HCT116 (cell line): ENCODE data around the gene DLD. TPM values are rescaled to one million over a fixed set of nuclear protein-coding genes. Genes with fewer than 3 reads are reported as not detected.

Experiments
- ATAC-seq: fragments of 200-7000 bp; cut with Tn5 transposase; 2 replicates; pipeline ENCODE4 v1.9.1; 2020; ENCODE audit warnings: mild to moderate bottlenecking, moderate library complexity
- BruUV-seq: library from RNA; stranded (reverse); fragments of 400-500 nt; replicated peaks from 2 replicates; lab custom pipeline; 2021; lab: Mats Ljungman, UMichigan
- CTCF ChIA-PET: fragments of 300-600 bp; sonication (Branson Sonifier 250); formaldehyde crosslinking; loops from one replicate; lab custom pipeline; 2021; ENCODE audit warnings: antibody characterized with exemption; lab: Charles Lee
- POLR2A ChIA-PET: fragments of 300-600, 350-600 bp; sonication (Branson Sonifier 250); formaldehyde crosslinking; loops from one replicate; lab custom pipeline; 2021; ENCODE audit warnings: antibody characterized with exemption; lab: Charles Lee
- RAD21 ChIA-PET, 2 experiments: fragments of 300-600 bp; sonication (Branson Sonifier 250); formaldehyde crosslinking; loops; one replicate each; lab custom pipeline; 2023; ENCODE audit warnings: low total read pairs in 2 of 2; ENCODE audit not compliant: uncharacterized antibody in 2 of 2, unreplicated experiment in 2 of 2, low non-redundant PET in 1 of 2; lab: Charles Lee
- DNase-seq: peaks from one replicate; pipeline ENCODE4 v3.0.0-alpha.2; 2010; ENCODE audit warnings: low read depth, low spot score
- H2AFZ ChIP-seq: fragments of 200-600 bp; shearing (Covaris generic), sonication (generic); 2 replicates; pipeline ENCODE4 v1.6.1; 2017; ENCODE audit warnings: low read depth, mixed run types, mixed read lengths, antibody characterized with exemption, low read length; ENCODE audit not compliant: poor library complexity, severe bottlenecking
- H3K27ac ChIP-seq: 2 replicates; pipeline ENCODE4 v1.5.1; 2012; ENCODE audit warnings: low read depth, low read length
- H3K27me3 ChIP-seq: fragments of 200-600 bp; sonication (generic); 2 replicates; pipeline ENCODE4 v1.6.1; 2016; ENCODE audit warnings: mixed run types, low read length, mixed read lengths; ENCODE audit not compliant: insufficient read depth
- H3K36me3 ChIP-seq, 2 experiments: fragments of 200-500 bp in 1 of 2; fragments of 200-600 bp in 1 of 2; sonication (Bioruptor generic) in 1 of 2; sonication (generic) in 1 of 2; 2 replicates each; pipeline versions ENCODE4 v1.5.1 to v1.6.1; 2014 to 2016; ENCODE audit warnings: low read length in 2 of 2, inconsistent platforms in 1 of 2, mixed read lengths in 1 of 2, mixed run types in 1 of 2; ENCODE audit not compliant: insufficient read depth in 2 of 2, control insufficient read depth in 1 of 2
- H3K4me1 ChIP-seq, 2 experiments: fragments of 200-600 bp in 1 of 2; sonication (generic) in 1 of 2; 2 replicates each; pipeline versions ENCODE4 v1.5.1 to v1.6.1; 2012 to 2017; ENCODE audit warnings: low read length in 2 of 2, inconsistent platforms in 1 of 2, mild to moderate bottlenecking in 1 of 2, mixed read lengths in 1 of 2, mixed run types in 1 of 2, moderate library complexity in 1 of 2; ENCODE audit not compliant: insufficient read depth in 2 of 2, control insufficient read depth in 1 of 2
- H3K4me2 ChIP-seq: fragments of 200-600 bp; sonication (generic); 2 replicates; pipeline ENCODE4 v1.6.1; 2017; ENCODE audit warnings: mixed run types, low read length, mixed read lengths
- H3K4me3 ChIP-seq, 2 experiments: fragments of 200-600 bp in 1 of 2; sonication (generic) in 1 of 2; replicated peaks in 1 of 2; 2 replicates each; pipeline ENCODE4 v1.5.1; 2011 to 2016; ENCODE audit warnings: low read length in 2 of 2, control low read depth in 1 of 2, low read depth in 1 of 2, mild to moderate bottlenecking in 1 of 2, mixed read lengths in 1 of 2, mixed run types in 1 of 2
- H3K79me2 ChIP-seq: fragments of 200-600 bp; sonication (generic); 2 replicates; pipeline ENCODE4 v1.6.1; 2017; ENCODE audit warnings: mild to moderate bottlenecking, mixed run types, low read length, moderate library complexity, mixed read lengths; ENCODE audit not compliant: insufficient read depth
- H3K9ac ChIP-seq: fragments of 200-600 bp; sonication (generic); 2 replicates; pipeline ENCODE4 v1.6.1; 2016; ENCODE audit warnings: low read length, mixed read lengths
- H3K9me2 ChIP-seq: fragments of 200-600 bp; sonication (generic), shearing (Covaris generic); 2 replicates; pipeline ENCODE4 v1.6.1; 2017; ENCODE audit warnings: mixed run types, mild to moderate bottlenecking, moderate library complexity; ENCODE audit not compliant: insufficient read depth
- H3K9me3 ChIP-seq, 2 experiments: fragments of 200-500 bp in 1 of 2; fragments of 200-600 bp in 1 of 2; sonication (Bioruptor generic) in 1 of 2; sonication (generic) in 1 of 2; 2 replicates each; pipeline ENCODE4 v1.6.1; 2014 to 2017; ENCODE audit warnings: low read length in 2 of 2, mixed read lengths in 2 of 2, inconsistent platforms in 1 of 2, low read depth in 1 of 2, mild to moderate bottlenecking in 1 of 2, mixed run types in 1 of 2, moderate library complexity in 1 of 2; ENCODE audit not compliant: control insufficient read depth in 1 of 2, insufficient read depth in 1 of 2
- H4K20me1 ChIP-seq: fragments of 200-600 bp; sonication (generic), shearing (Covaris generic); 2 replicates; pipeline ENCODE4 v1.6.1; 2017; ENCODE audit warnings: mixed run types, mild to moderate bottlenecking, moderate library complexity; ENCODE audit not compliant: insufficient read depth
- ATF3 ChIP-seq: IDR thresholded peaks from 2 replicates; pipeline ENCODE4 v1.6.1; 2012
- CBX3 ChIP-seq: IDR thresholded peaks from 2 replicates; pipeline ENCODE4 v1.6.1; 2012; ENCODE audit warnings: low read depth
- CTCF ChIP-seq, 3 experiments: fragments of 200-600 bp in 1 of 3; sonication (generic) in 1 of 3; IDR thresholded peaks in 2 of 3; conservative IDR thresholded peaks in 1 of 3; 2 replicates each; pipeline ENCODE4 v1.5.1; 2012 to 2017; ENCODE audit warnings: low read depth in 2 of 3, low read length in 2 of 3, antibody characterized with exemption in 1 of 3, borderline replicate concordance in 1 of 3, control low read depth in 1 of 3, mild to moderate bottlenecking in 1 of 3, mixed read lengths in 1 of 3, mixed run types in 1 of 3, moderate library complexity in 1 of 3; ENCODE audit not compliant: insufficient read depth in 1 of 3
- EZH2phosphoT487 ChIP-seq: fragments of 200-600 bp; IDR thresholded peaks from 2 replicates; pipeline ENCODE4 v1.6.1; 2018; ENCODE audit warnings: antibody characterized with exemption, borderline replicate concordance
- JUND ChIP-seq: IDR thresholded peaks from 2 replicates; pipeline ENCODE4 v1.6.1; 2012
- RAD21 ChIP-seq: IDR thresholded peaks from 2 replicates; pipeline ENCODE4 v1.6.1; 2012; ENCODE audit warnings: low read depth, mild to moderate bottlenecking
- SIN3A ChIP-seq: IDR thresholded peaks from 2 replicates; pipeline ENCODE4 v1.6.1; 2012; ENCODE audit warnings: low read depth
- SP1 ChIP-seq: IDR thresholded peaks from 2 replicates; pipeline ENCODE4 v1.6.1; 2012; ENCODE audit warnings: low read depth
- ZBTB33 ChIP-seq: IDR thresholded peaks from 2 replicates; pipeline ENCODE4 v1.6.1; 2011; ENCODE audit warnings: mild to moderate bottlenecking, low read length, moderate library complexity; ENCODE audit not compliant: insufficient replicate concordance; ENCODE audit errors: extremely low read depth
- ZFX ChIP-seq: fragments of 450-650 bp; IDR thresholded peaks from 2 replicates; pipeline ENCODE4 v1.6.1; 2017
- ZNF274 ChIP-seq: fragments of 200-500 bp; sonication (Bioruptor generic); IDR thresholded peaks from 2 replicates; pipeline ENCODE4 v1.6.1; 2014; ENCODE audit warnings: mild to moderate bottlenecking, low read depth, low read length, inconsistent platforms
- intact Hi-C: fragments of 100-400 bp; cut with micrococcal nuclease; formaldehyde crosslinking; loops from 2 replicates; pipeline ENCODE4 v1.10.0; 2022
- total RNA-seq: library from RNA; stranded (reverse); gene quantifications from one replicate; pipeline ENCODE4 v1.2.1, GENCODE V29; 2021; ENCODE audit not compliant: unreplicated experiment

The DLD gene
- total RNA-seq, 1 experiment from 2014 or later = 104 TPM

- TF ChIP-seq SP1 (no peak), ZNF274 (no peak), JUND (no peak), CTCF (IDR thresholded peaks at IDR 0.05 in 2 of 3, conservative IDR thresholded peaks at IDR 0.05 in 1 of 3; ENCODE audit: borderline replicate concordance in 1 of 3, insufficient read depth in 1 of 3, low read depth in 2 of 3, low read length in 2 of 3) (no peak)
- TF ChIP-seq, all 23 proteins: peak for 0
- H3K4me2 ChIP-seq = no peak overlapping the region
- no peak overlapping the region for H3K9ac ChIP-seq
- H3K9me2 ChIP-seq = no peaks in the 10 kb centered on the region
- H2AFZ ChIP-seq = no peak overlapping the region
- intact Hi-C loops = no loop called here
- BruUV-seq = no TSS peak
- ChIA-PET RAD21 (no interaction called here), POLR2A (no interaction called here), CTCF (no interaction called here)
- no peaks in the 10 kb centered on the region for H3K27me3 ChIP-seq
- H3K27ac ChIP-seq = no peak overlapping the region
- H3K36me3 ChIP-seq = peaks cover 36 to 41% of the 10 kb centered on the region in 2 experiments
- peaks cover 5 to 10% of the 10 kb centered on the region in 2 experiments; a peak in 3 of 4 replicates for H3K4me1 ChIP-seq
- DNase-seq (no peak), ATAC-seq (no peak)
- H3K79me2 ChIP-seq = peaks cover 22% of the 10 kb centered on the region
- H3K4me3 ChIP-seq = no peak overlapping the region
- H3K9me3 ChIP-seq = no peaks in the 10 kb centered on the region
- no peaks in the 10 kb centered on the region for H4K20me1 ChIP-seq
Measured at GRCh38 chr7:107909445-107909844, 18.5 kb downstream of the DLD start.

GRCh38 chr7:107911981-107912380, 21.0 kb downstream of the DLD start:
- no peaks in the 10 kb centered on the region for H3K9me2 ChIP-seq
- no TSS peak for BruUV-seq
- ATAC-seq = no peak

More at GRCh38 chr7:107911981-107912380, 21.0 kb downstream of the DLD start:
- Histone ChIP-seq H3K9me3 (no peaks in the 10 kb centered on the region), H3K4me1 (peaks cover 5 to 10% of the 10 kb centered on the region in 2 experiments; a peak in 3 of 4 replicates), H3K79me2 (peaks cover 24% of the 10 kb centered on the region), H3K27ac (no peak overlapping the region), H4K20me1 (no peaks in the 10 kb centered on the region), H3K4me3 (no peak overlapping the region), H3K9ac (no peak overlapping the region), H2AFZ (no peak overlapping the region), H3K27me3 (no peaks in the 10 kb centered on the region), H3K4me2 (no peak overlapping the region), H3K36me3 (peaks cover 29 to 36% of the 10 kb centered on the region in 2 experiments)
- ChIA-PET CTCF (interaction anchor here (0.7 kb wide), 1 partner anchor 234 kb away, joined by 3 read pairs; no protein-coding TSS in a partner anchor), RAD21 (no interaction called here), POLR2A (interaction anchor here (0.7 kb wide), 1 partner anchor 11 kb away, joined by 3 read pairs; no protein-coding TSS in a partner anchor)
- TF ChIP-seq ATF3 = no peak
- no peak for TF ChIP-seq CTCF (IDR thresholded peaks at IDR 0.05 in 2 of 3, conservative IDR thresholded peaks at IDR 0.05 in 1 of 3; ENCODE audit: borderline replicate concordance in 1 of 3, insufficient read depth in 1 of 3, low read depth in 2 of 3, low read length in 2 of 3)
- TF ChIP-seq CBX3 = no peak
- no peak for TF ChIP-seq RAD21
- no peak for TF ChIP-seq EZH2phosphoT487
- TF ChIP-seq ZBTB33 = no peak
- TF ChIP-seq ZFX = no peak
- TF ChIP-seq SIN3A = no peak
- no peak for TF ChIP-seq ZNF274
- no peak for DNase-seq
- intact Hi-C loops = no loop called here
